Osteoblast (primary cell): ENCODE measurements around the gene HABP2. TPM values are rescaled to one million over a fixed set of nuclear protein-coding genes. Genes with fewer than 3 reads are reported as not detected.

Experiments
- DNase-seq: peaks from one replicate; pipeline ENCODE4 v3.0.0; 2011; ENCODE audit warnings: low spot score, mixed read lengths; ENCODE audit not compliant: insufficient read length; ENCODE audit errors: missing footprints
- H2AFZ ChIP-seq: 2 replicates; pipeline ENCODE4 v1.6.0; 2011; ENCODE audit warnings: mild to moderate bottlenecking, low read length
- H3K27ac ChIP-seq: 2 replicates; pipeline ENCODE4 v1.5.1; 2011; ENCODE audit warnings: mild to moderate bottlenecking, low read depth, low read length, moderate library complexity
- H3K27me3 ChIP-seq: 2 replicates; pipeline ENCODE4 v1.6.0; 2012; ENCODE audit warnings: mild to moderate bottlenecking, control low read depth, inconsistent platforms, low read length, moderate library complexity; ENCODE audit not compliant: insufficient read depth
- H3K36me3 ChIP-seq: 2 replicates; pipeline ENCODE4 v1.5.1; 2011; ENCODE audit warnings: mild to moderate bottlenecking, low read length, control low read depth, moderate library complexity; ENCODE audit not compliant: insufficient read depth
- H3K4me1 ChIP-seq: 2 replicates; pipeline ENCODE4 v1.5.1; 2011; ENCODE audit warnings: mild to moderate bottlenecking, low read length, control low read depth, moderate library complexity; ENCODE audit not compliant: insufficient read depth
- H3K4me2 ChIP-seq: 2 replicates; pipeline ENCODE4 v1.6.0; 2011; ENCODE audit warnings: mild to moderate bottlenecking, low read length; ENCODE audit not compliant: insufficient read depth
- H3K4me3 ChIP-seq: fragments of 200-600 bp; sonication (generic); 3 replicates; pipeline ENCODE4 v1.5.1; 2012; ENCODE audit warnings: mild to moderate bottlenecking, low read length, inconsistent platforms; ENCODE audit not compliant: insufficient read depth
- H3K79me2 ChIP-seq: 2 replicates; pipeline ENCODE4 v1.6.0; 2012; ENCODE audit warnings: mild to moderate bottlenecking, low read length, control low read depth, inconsistent platforms; ENCODE audit not compliant: insufficient read depth
- H3K9me3 ChIP-seq: 2 replicates; pipeline ENCODE4 v1.5.1; 2011; ENCODE audit warnings: low read depth, low read length, control low read depth
- H4K20me1 ChIP-seq: 2 replicates; pipeline ENCODE4 v1.6.0; 2012; ENCODE audit warnings: mild to moderate bottlenecking, low read length, control low read depth; ENCODE audit not compliant: insufficient read depth
- CTCF ChIP-seq: IDR thresholded peaks from 2 replicates; pipeline ENCODE4 v1.5.1; 2011; ENCODE audit warnings: mild to moderate bottlenecking, low read depth, low read length, moderate library complexity; ENCODE audit errors: extremely low read depth
- total RNA-seq: library from RNA; depleted of rRNA; stranded (reverse); fragments of >200 nt; gene quantifications from 2 replicates; pipeline ENCODE4 v1.2.3, GENCODE V29; 2012

The HABP2 gene
- total RNA-seq, 1 donor, result not detected

DNA sequence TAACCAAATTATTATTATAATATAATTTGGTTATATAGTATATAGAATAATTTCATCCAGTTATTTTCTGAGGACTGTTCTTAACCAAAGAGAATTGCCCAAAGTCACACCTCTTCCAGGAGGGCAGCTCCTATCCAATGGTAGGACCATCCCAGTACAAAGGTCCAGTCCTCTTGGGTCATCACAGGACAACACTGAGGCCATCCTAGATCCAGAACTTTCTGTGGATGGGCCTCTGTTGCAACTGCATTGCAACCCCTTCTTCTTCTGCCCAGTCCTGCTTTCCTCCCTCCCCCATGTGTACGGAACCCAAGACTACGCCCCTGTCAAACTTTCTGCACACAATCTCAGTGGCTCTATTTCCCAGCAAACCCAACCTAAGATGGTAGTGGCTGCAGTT, 5.4 kb upstream of the HABP2 start:
- Histone ChIP-seq H3K27ac (no peak overlapping the region), H3K9me3 (no peaks in the 10 kb centered on the region), H3K79me2 (no peaks in the 10 kb centered on the region), H2AFZ (no peak overlapping the region), H3K4me1 (no peaks in the 10 kb centered on the region), H3K36me3 (no peaks in the 10 kb centered on the region), H4K20me1 (no peaks in the 10 kb centered on the region), H3K27me3 (no peaks in the 10 kb centered on the region), H3K4me2 (no peak overlapping the region), H3K4me3 (no peak overlapping the region)
- TF ChIP-seq CTCF, result no peak
- no peak for DNase-seq

- Histone ChIP-seq H3K27ac (no peak overlapping the region), H3K27me3 (peaks cover 7% of the 10 kb centered on the region), H3K4me1 (no peaks in the 10 kb centered on the region), H3K9me3 (no peaks in the 10 kb centered on the region), H2AFZ (no peak overlapping the region), H3K36me3 (no peaks in the 10 kb centered on the region), H3K4me2 (no peak overlapping the region), H3K79me2 (no peaks in the 10 kb centered on the region), H4K20me1 (no peaks in the 10 kb centered on the region), H3K4me3 (no peak overlapping the region)
- no peak for TF ChIP-seq CTCF
- peak; percentile 62 for DNase-seq
Observed at GRCh38 chr10:113549856-113550255, 3.0 kb upstream of the HABP2 start.

DNA sequence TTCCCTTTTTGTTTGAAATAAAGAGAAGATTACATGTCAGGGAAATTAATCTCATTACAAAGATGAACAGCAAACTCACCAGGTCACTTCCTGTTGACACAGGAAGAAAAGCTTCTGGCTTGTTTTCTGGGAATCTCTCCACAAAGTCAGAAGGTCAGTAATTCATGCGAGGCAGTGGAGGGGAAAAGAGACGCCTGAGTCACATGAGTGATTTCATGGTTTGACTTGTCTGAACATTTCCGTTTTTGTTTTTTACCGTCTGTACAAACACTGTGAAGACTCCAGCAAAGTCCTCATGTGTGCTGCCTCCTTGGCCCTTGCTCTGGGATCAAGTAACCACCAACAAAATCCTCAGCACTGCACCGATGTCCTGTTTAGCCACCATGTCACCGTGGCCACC, 2.5 kb upstream of the HABP2 start:
- Histone ChIP-seq H3K79me2 (no peaks in the 10 kb centered on the region), H3K27ac (no peak overlapping the region), H3K4me1 (no peaks in the 10 kb centered on the region), H3K27me3 (peaks cover 7% of the 10 kb centered on the region), H4K20me1 (no peaks in the 10 kb centered on the region), H3K36me3 (no peaks in the 10 kb centered on the region), H3K4me3 (no peak overlapping the region), H3K4me2 (no peak overlapping the region), H3K9me3 (no peaks in the 10 kb centered on the region), H2AFZ (no peak overlapping the region)
- TF ChIP-seq CTCF, result no peak
- DNase-seq, result no peak

DNA sequence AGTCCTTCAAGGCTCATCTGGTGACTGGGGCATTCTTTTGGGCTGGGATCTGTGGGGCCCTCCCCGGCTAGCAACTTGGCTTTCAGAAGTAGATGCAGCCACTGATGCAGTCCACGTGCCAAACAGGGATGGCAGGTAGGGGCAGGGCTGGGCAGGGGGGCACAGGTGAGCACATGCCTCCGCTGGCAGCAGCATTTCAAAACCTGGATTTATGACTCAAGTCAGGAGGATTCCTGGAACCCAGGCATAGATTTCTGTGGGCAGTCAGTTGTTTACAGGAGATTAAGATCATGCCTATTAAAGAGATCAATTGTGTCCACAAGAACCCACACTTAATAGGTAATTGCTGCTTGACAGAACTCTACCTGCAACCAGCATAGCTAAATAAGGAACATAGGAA, 839 bp upstream of the HABP2 start:
- Histone ChIP-seq H2AFZ (no peak overlapping the region), H3K4me2 (no peak overlapping the region), H3K79me2 (no peaks in the 10 kb centered on the region), H3K4me3 (no peak overlapping the region), H3K4me1 (no peaks in the 10 kb centered on the region), H4K20me1 (no peaks in the 10 kb centered on the region), H3K27ac (no peak overlapping the region), H3K36me3 (no peaks in the 10 kb centered on the region), H3K9me3 (no peaks in the 10 kb centered on the region), H3K27me3 (peaks cover 11% of the 10 kb centered on the region)
- TF ChIP-seq CTCF, result no peak
- DNase-seq, result no peak
